H1 (cell line): ENCODE results near the gene CAPN15. TPM values are rescaled to one million over a fixed set of nuclear protein-coding genes. Genes with fewer than 3 reads are reported as not detected.

Experiments
- CTCF ChIA-PET: fragments of 300-600 bp; sonication (Branson Sonifier 250); formaldehyde crosslinking; loops from one replicate; lab custom pipeline; 2021; ENCODE audit not compliant: partially characterized antibody; lab: Charles Lee
- POLR2A ChIA-PET: fragments of 300-600 bp; sonication (Branson Sonifier 250); formaldehyde crosslinking; loops from one replicate; lab custom pipeline; 2021; ENCODE audit warnings: inconsistent platforms; ENCODE audit not compliant: partially characterized antibody; lab: Charles Lee
- DNase-seq, 2 experiments: peaks; one replicate each; pipeline versions ENCODE4 v3.0.0 to v3.0.0-alpha.2; 2010 to 2022; ENCODE audit warnings: low spot score in 2 of 2, low read depth in 1 of 2, mixed read lengths in 1 of 2
- FAIRE-seq: peaks from 2 replicates; lab custom pipeline; 2011; peaks lifted over from hg19 to GRCh38; lab: Jason Lieb, UNC
- H2AFZ ChIP-seq: 2 replicates; pipeline ENCODE4 v1.8.1; 2012; ENCODE audit warnings: low read length, inconsistent platforms
- H2AK5ac ChIP-seq: 2 replicates; pipeline ENCODE4 v1.6.1; 2013; ENCODE audit warnings: low read depth, low read length
- H2BK120ac ChIP-seq: replicated peaks from 2 replicates; pipeline ENCODE3; 2013; ENCODE audit warnings: low read depth, low read length, inconsistent platforms
- H2BK12ac ChIP-seq: 2 replicates; pipeline ENCODE4 v1.6.1; 2013; ENCODE audit warnings: low read depth, low read length
- H2BK15ac ChIP-seq: 2 replicates; pipeline ENCODE4 v1.6.1; 2013; ENCODE audit warnings: low read length
- H2BK20ac ChIP-seq: 2 replicates; pipeline ENCODE4 v1.6.1; 2013; ENCODE audit warnings: low read length
- H2BK5ac ChIP-seq: 2 replicates; pipeline ENCODE4 v1.6.1; 2013; ENCODE audit warnings: low read depth, low read length
- H3K14ac ChIP-seq: 2 replicates; pipeline ENCODE4 v1.6.1; 2013; ENCODE audit warnings: inconsistent platforms; ENCODE audit not compliant: insufficient read length
- H3K18ac ChIP-seq: 2 replicates; pipeline ENCODE4 v1.6.1; 2013; ENCODE audit warnings: low read length; ENCODE audit errors: extremely low read depth
- H3K23ac ChIP-seq: 2 replicates; pipeline ENCODE4 v1.6.1; 2013; ENCODE audit warnings: inconsistent platforms; ENCODE audit not compliant: insufficient read length
- H3K23me2 ChIP-seq: 2 replicates; pipeline ENCODE4 v1.6.1; 2013; ENCODE audit warnings: low read depth, low read length
- H3K27ac ChIP-seq: 2 replicates; pipeline ENCODE4 v1.6.1; 2011; ENCODE audit warnings: low read depth, low read length, inconsistent platforms
- H3K27me3 ChIP-seq, 4 experiments: replicated peaks in 1 of 4; 1 replicate in 1 of 4; 2 replicates in 3 of 4; pipeline versions ENCODE4 v1.6.1 to v1.8.1; 2011 to 2013; ENCODE audit warnings: low read length in 3 of 4, mild to moderate bottlenecking in 3 of 4, inconsistent platforms in 2 of 4, mixed read lengths in 2 of 4, moderate library complexity in 1 of 4; ENCODE audit not compliant: control insufficient read depth in 3 of 4, insufficient read depth in 3 of 4; ENCODE audit errors: extremely low read depth in 1 of 4
- H3K36me3 ChIP-seq, 4 experiments: 2 replicates each; pipeline versions ENCODE4 v1.6.1 to v1.8.1; 2011 to 2013; ENCODE audit warnings: mild to moderate bottlenecking in 4 of 4, low read length in 3 of 4, moderate library complexity in 2 of 4, control low read depth in 1 of 4, inconsistent platforms in 1 of 4; ENCODE audit not compliant: insufficient read depth in 4 of 4, control insufficient read depth in 2 of 4
- H3K4ac ChIP-seq: replicated peaks from 2 replicates; pipeline ENCODE3; 2013; ENCODE audit warnings: low read length, low read depth, mixed read lengths, inconsistent platforms; ENCODE audit not compliant: insufficient read length
- H3K4me1 ChIP-seq, 4 experiments: replicated peaks in 1 of 4; 1 replicate in 1 of 4; 2 replicates in 3 of 4; pipeline versions ENCODE4 v1.6.1 to v1.8.1; 2011 to 2013; ENCODE audit warnings: low read length in 3 of 4, inconsistent platforms in 2 of 4, mixed read lengths in 1 of 4; ENCODE audit not compliant: insufficient read depth in 4 of 4, control insufficient read depth in 3 of 4
- H3K4me2 ChIP-seq, 2 experiments: 2 replicates each; pipeline versions ENCODE4 v1.6.1 to v1.8.1; 2011 to 2013; ENCODE audit warnings: low read depth in 2 of 2, low read length in 2 of 2, control low read depth in 1 of 2, inconsistent platforms in 1 of 2, mild to moderate bottlenecking in 1 of 2; ENCODE audit not compliant: insufficient read depth in 1 of 2
- H3K4me3 ChIP-seq, 4 experiments: fragments of 200-600, 300-600 bp in 1 of 4; sonication (generic), shearing (Covaris generic), sonication (Bioruptor Twin) in 1 of 4; 2 replicates each; pipeline versions ENCODE4 v1.5.1 to v1.8.1; 2011 to 2016; ENCODE audit warnings: low read length in 4 of 4, low read depth in 3 of 4, control low read depth in 2 of 4, inconsistent platforms in 2 of 4, mild to moderate bottlenecking in 2 of 4, mixed read lengths in 1 of 4, moderate library complexity in 1 of 4; ENCODE audit not compliant: insufficient read depth in 2 of 4; ENCODE audit errors: extremely low read depth in 1 of 4
- H3K56ac ChIP-seq: replicated peaks from 2 replicates; pipeline ENCODE3; 2013; ENCODE audit warnings: low read depth, mild to moderate bottlenecking, mixed read lengths, low read length, inconsistent platforms; ENCODE audit not compliant: insufficient read length
- H3K79me1 ChIP-seq: 2 replicates; pipeline ENCODE4 v1.6.1; 2013; ENCODE audit warnings: low read depth, low read length, control low read depth
- H3K79me2 ChIP-seq, 2 experiments: 2 replicates each; pipeline versions ENCODE4 v1.6.1 to v1.8.1; 2012 to 2013; ENCODE audit warnings: low read length in 2 of 2, mild to moderate bottlenecking in 2 of 2, inconsistent platforms in 1 of 2; ENCODE audit not compliant: insufficient read depth in 2 of 2, control insufficient read depth in 1 of 2
- H3K9ac ChIP-seq, 4 experiments: replicated peaks in 1 of 4; 1 replicate in 1 of 4; 2 replicates in 3 of 4; pipeline versions ENCODE4 v1.6.1 to v1.8.1; 2011 to 2013; ENCODE audit warnings: low read depth in 3 of 4, low read length in 3 of 4, control low read depth in 2 of 4, mild to moderate bottlenecking in 2 of 4, moderate library complexity in 2 of 4, inconsistent platforms in 1 of 4; ENCODE audit errors: extremely low read depth in 1 of 4
- H3K9me3 ChIP-seq, 2 experiments: 2 replicates each; pipeline versions ENCODE4 v1.6.1 to v1.8.1; 2012 to 2013; ENCODE audit warnings: mild to moderate bottlenecking in 2 of 2, moderate library complexity in 2 of 2, control low read depth in 1 of 2, inconsistent platforms in 1 of 2, low read depth in 1 of 2, low read length in 1 of 2, mixed read lengths in 1 of 2; ENCODE audit not compliant: insufficient read depth in 2 of 2
- H4K20me1 ChIP-seq, 2 experiments: replicated peaks in 1 of 2; 2 replicates each; pipeline versions ENCODE3 to v1.8.1; 2011 to 2013; ENCODE audit warnings: inconsistent platforms in 2 of 2, low read length in 2 of 2, mild to moderate bottlenecking in 1 of 2; ENCODE audit not compliant: insufficient read depth in 2 of 2, control insufficient read depth in 1 of 2
- H4K5ac ChIP-seq: 2 replicates; pipeline ENCODE4 v1.6.1; 2013; ENCODE audit warnings: low read length, low read depth, mixed read lengths, inconsistent platforms; ENCODE audit not compliant: insufficient read length
- H4K8ac ChIP-seq: 2 replicates; pipeline ENCODE4 v1.8.0; 2013; ENCODE audit warnings: mild to moderate bottlenecking, moderate library complexity, low read length, inconsistent platforms; ENCODE audit not compliant: insufficient read depth; ENCODE audit errors: extremely low read depth
- H4K91ac ChIP-seq: replicated peaks from 2 replicates; pipeline ENCODE3; 2013; ENCODE audit warnings: low read length, mixed read lengths, inconsistent platforms; ENCODE audit not compliant: insufficient read length
- BCL11A ChIP-seq, 2 experiments: IDR thresholded peaks; one replicate each; pipeline ENCODE4 v1.6.1; 2011; ENCODE audit warnings: low read depth in 2 of 2, low read length in 2 of 2, mild to moderate bottlenecking in 2 of 2
- CBX5 ChIP-seq: fragments of 300-800, 300-1000 bp; sonication (generic); IDR thresholded peaks from 2 replicates; pipeline ENCODE4 v1.7.1; 2016; ENCODE audit warnings: antibody characterized with exemption, low read length, low read depth
- MAFK ChIP-seq: IDR thresholded peaks from 2 replicates; pipeline ENCODE4 v1.6.1; 2012; ENCODE audit warnings: low read depth, mild to moderate bottlenecking, improper control_type of control experiment, low read length
- POU5F1 ChIP-seq: IDR thresholded peaks from 2 replicates; pipeline ENCODE4 v1.6.1; 2011; ENCODE audit warnings: low read depth, mild to moderate bottlenecking, low read length, moderate library complexity
- RBBP5 ChIP-seq: IDR thresholded peaks from 2 replicates; pipeline ENCODE4 v1.7.1; 2012; ENCODE audit warnings: low read depth, mild to moderate bottlenecking, inconsistent platforms, low read length, moderate library complexity, borderline replicate concordance
- RNF2 ChIP-seq: fragments of 200-900, 300-1000 bp; sonication (generic); IDR thresholded peaks from 2 replicates; pipeline ENCODE4 v1.7.1; 2016; ENCODE audit warnings: borderline replicate concordance, low read depth, mild to moderate bottlenecking, antibody characterized with exemption, low read length; ENCODE audit not compliant: poor library complexity, severe bottlenecking; ENCODE audit errors: missing control alignments
- TBP ChIP-seq: IDR thresholded peaks from 2 replicates; pipeline ENCODE4 v1.6.1; 2011; ENCODE audit warnings: low read depth, low read length, improper control_type of control experiment
- WGBS, 2 experiments: shearing (Covaris generic) in 1 of 2; methylation state at CpG; one replicate each; pipeline versions ENCODE4 v1.1.6 to v1.1.7; 2013 to 2015; ENCODE audit warnings: low lambda C conversion rate in 2 of 2, mixed read lengths in 2 of 2, inconsistent platforms in 1 of 2, low coverage in 1 of 2, missing lambda C conversion rate in 1 of 2; ENCODE audit not compliant: insufficient replicate concordance in 2 of 2, insufficient coverage in 1 of 2, insufficient read length in 1 of 2; ENCODE audit errors: extremely low coverage in 1 of 2, missing lambda C conversion rate in 1 of 2; 5-methylcytosine and 5-hydroxymethylcytosine counted together
- polyA plus RNA-seq, 7 experiments: library from polyadenylated mRNA; depleted of rRNA in 3 of 7; stranded (reverse) in 5 of 7; unstranded in 2 of 7; fragments of >200 nt in 5 of 7; fragments of 200-250 nt in 2 of 7; gene quantifications; 1 replicate in 5 of 7; 2 replicates in 1 of 7; 4 replicates in 1 of 7; pipeline versions ENCODE4 v1.2.1 to v1.2.3, GENCODE V29; 2011 to 2013; ENCODE audit warnings: missing spikeins in 2 of 7, mixed read lengths in 2 of 7
- total RNA-seq: library from RNA; stranded (reverse); fragmentation: NEBNext Ultra II Directional; extraction: Animal tissue kit (Norgen Biotek cat#: 25700); gene quantifications from 2 replicates; pipeline ENCODE4 v1.2.1, GENCODE V29; 2021
- TF ChIP-seq, protein P1 (sequence below), 3 experiments: IDR thresholded peaks; 1 replicate in 2 of 3; 2 replicates in 1 of 3; pipeline versions ENCODE4 v1.5.1 to v1.6.1; 2011; ENCODE audit warnings: low read length in 3 of 3, mild to moderate bottlenecking in 3 of 3, inconsistent platforms in 2 of 3, low read depth in 1 of 3, moderate library complexity in 1 of 3; ENCODE audit not compliant: insufficient read depth in 1 of 3; ENCODE audit errors: control extremely low read depth in 1 of 3

Gene CAPN15
- total and polyA plus RNA-seq, 2 of the 8 experiments (the other 6 are each of a cell fraction or from before 2014, with no cell fraction given): 38.9 to 76.9 TPM

DNA sequence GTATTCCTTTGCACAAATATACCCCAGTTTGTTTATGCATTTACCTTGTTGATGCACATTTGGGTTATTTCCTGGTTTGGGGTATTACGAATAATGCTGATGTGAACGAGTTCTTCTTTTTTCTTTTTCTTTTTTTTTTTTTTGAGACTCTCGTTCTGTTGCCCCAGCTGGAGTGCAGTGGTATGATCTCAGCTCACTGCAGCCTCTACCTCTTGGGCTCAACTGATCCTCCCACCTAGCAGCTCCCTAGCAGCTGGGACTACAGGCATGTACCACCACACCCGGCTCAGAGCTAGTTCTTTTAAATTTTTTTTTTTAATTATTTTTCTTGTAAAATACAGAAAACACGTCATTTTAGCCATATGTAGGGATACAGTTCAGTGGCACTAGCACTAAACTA lies 76.4 kb downstream of the CAPN15 start:
- peaks cover 7 to 13% of the 10 kb centered on the region in 2 experiments; a peak in 3 of 4 replicates for H3K9me3 ChIP-seq
- no peak overlapping the region for H3K4ac ChIP-seq
- H2BK5ac ChIP-seq: no peak overlapping the region
- no peak overlapping the region for H4K8ac ChIP-seq
- no peak overlapping the region for H3K56ac ChIP-seq
- ChIA-PET CTCF (interaction anchor here (1.2 to 1.6 kb wide), 2 partner anchors 11 to 14 kb away, joined by 4 read pairs; no protein-coding TSS in a partner anchor), POLR2A (no interaction called here)
- no peak overlapping the region for H2BK12ac ChIP-seq
- no peak overlapping the region for H4K5ac ChIP-seq
- no peaks in the 10 kb centered on the region for H3K27me3 ChIP-seq
- peaks cover 0 to 3% (median under 1%) of the 10 kb centered on the region in 4 experiments; a peak in 2 of 8 replicates for H3K36me3 ChIP-seq
- no peak overlapping the region for H4K91ac ChIP-seq
- FAIRE-seq (no peak), DNase-seq (no peak)
- H3K14ac ChIP-seq: no peak overlapping the region
- H2AFZ ChIP-seq: no peak overlapping the region
- peaks cover 4 to 6% of the 10 kb centered on the region in 2 experiments for H4K20me1 ChIP-seq
- peaks cover 0 to 2% (median 0%) of the 10 kb centered on the region in 4 experiments; a peak in 2 of 7 replicates for H3K4me1 ChIP-seq
- no peak overlapping the region for H2BK20ac ChIP-seq
- no peaks in the 10 kb centered on the region for H3K23me2 ChIP-seq
- peaks cover 6% of the 10 kb centered on the region for H3K79me1 ChIP-seq
- no peak overlapping the region for H2BK120ac ChIP-seq
- 86% methylated on average over 4 of the region's 5 CpGs; no CpG with 5 or more reads in 1 of the 2 experiments for WGBS, 2 experiments
- H2AK5ac ChIP-seq: no peak overlapping the region
- H3K9ac ChIP-seq: no peak overlapping the region
- peaks cover 2 to 3% of the 10 kb centered on the region in 2 experiments; a peak in 2 of 4 replicates for H3K79me2 ChIP-seq
- no peak overlapping the region for H3K4me3 ChIP-seq
- H3K27ac ChIP-seq: no peak overlapping the region
- no peak overlapping the region for H3K23ac ChIP-seq
- no peak overlapping the region for H2BK15ac ChIP-seq
- H3K18ac ChIP-seq: no peak overlapping the region
- no peak overlapping the region for H3K4me2 ChIP-seq
- no peak for TF ChIP-seq RBBP5
- TF ChIP-seq RNF2: no peak
- TF ChIP-seq POU5F1: no peak
- TF ChIP-seq BCL11A (IDR thresholded peaks at IDR 0.05; ENCODE audit: low read depth in 2 of 2, low read length in 2 of 2): no peak
- TF ChIP-seq TBP: no peak
- TF ChIP-seq MAFK: no peak
- TF ChIP-seq CBX5: no peak
- TF ChIP-seq, protein P1, sequence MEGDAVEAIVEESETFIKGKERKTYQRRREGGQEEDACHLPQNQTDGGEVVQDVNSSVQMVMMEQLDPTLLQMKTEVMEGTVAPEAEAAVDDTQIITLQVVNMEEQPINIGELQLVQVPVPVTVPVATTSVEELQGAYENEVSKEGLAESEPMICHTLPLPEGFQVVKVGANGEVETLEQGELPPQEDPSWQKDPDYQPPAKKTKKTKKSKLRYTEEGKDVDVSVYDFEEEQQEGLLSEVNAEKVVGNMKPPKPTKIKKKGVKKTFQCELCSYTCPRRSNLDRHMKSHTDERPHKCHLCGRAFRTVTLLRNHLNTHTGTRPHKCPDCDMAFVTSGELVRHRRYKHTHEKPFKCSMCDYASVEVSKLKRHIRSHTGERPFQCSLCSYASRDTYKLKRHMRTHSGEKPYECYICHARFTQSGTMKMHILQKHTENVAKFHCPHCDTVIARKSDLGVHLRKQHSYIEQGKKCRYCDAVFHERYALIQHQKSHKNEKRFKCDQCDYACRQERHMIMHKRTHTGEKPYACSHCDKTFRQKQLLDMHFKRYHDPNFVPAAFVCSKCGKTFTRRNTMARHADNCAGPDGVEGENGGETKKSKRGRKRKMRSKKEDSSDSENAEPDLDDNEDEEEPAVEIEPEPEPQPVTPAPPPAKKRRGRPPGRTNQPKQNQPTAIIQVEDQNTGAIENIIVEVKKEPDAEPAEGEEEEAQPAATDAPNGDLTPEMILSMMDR (IDR thresholded peaks at IDR 0.05; ENCODE audit: control extremely low read depth in 1 of 3, insufficient read depth in 1 of 3, low read depth in 1 of 3, low read length in 3 of 3): no peak
